ENCODE measurements around the gene GNAI2. TPM values are rescaled to one million over a fixed set of nuclear protein-coding genes. Genes with fewer than 3 reads are reported as not detected.

The GNAI2 gene
- total and polyA plus RNA-seq, 8 donors: 26.9 to 104 (median 51.9) TPM

GRCh38 chr3:50287262-50287661, 51.3 kb downstream of the GNAI2 start:
- Histone ChIP-seq H3K36me3 (peaks cover 0 to 29% (median 18%) of the 10 kb centered on the region in 3 donors), H3K27ac (no peak overlapping the region), H3K4me3 (no peak overlapping the region), H3K4me1 (peaks cover 0 to 6% (median 0%) of the 10 kb centered on the region in 3 donors), H3K9me3 (no peaks in the 10 kb centered on the region), H3K27me3 (no peaks in the 10 kb centered on the region)
- no peak for ATAC-seq
- no peak for FAIRE-seq
- no peak for DNase-seq
- 75 to 83% methylated on average over 1 of the region's 1 CpG for WGBS, 2 donors
- TF ChIP-seq CTCF (IDR thresholded peaks at IDR 0.05): no peak
- intact Hi-C loops (cut with DNase I): no loop called here

GRCh38 chr3:50288387-50289007, 52.5 kb downstream of the GNAI2 start:
- ATAC-seq (no peak), FAIRE-seq (no peak), DNase-seq (peak in 4 of 6 donors; percentile 25 to 71 (median 42))
- no peaks in the 10 kb centered on the region for H3K9me3 ChIP-seq
- peaks cover 0 to 29% (median 18%) of the 10 kb centered on the region in 3 donors for H3K36me3 ChIP-seq
- no peak overlapping the region for H3K4me3 ChIP-seq
- 91 to 93% methylated on average over 23 of the region's 23 CpGs for WGBS, 2 donors
- peaks cover 9 to 13% (median 9%) of the 10 kb centered on the region in 3 donors for H3K4me1 ChIP-seq
- no peak for TF ChIP-seq CTCF (IDR thresholded peaks at IDR 0.05)
- H3K27ac ChIP-seq: no peak overlapping the region
- no peaks in the 10 kb centered on the region for H3K27me3 ChIP-seq
- intact Hi-C loops (cut with DNase I): no loop called here

- Histone ChIP-seq H3K27me3 (no peaks in the 10 kb centered on the region), H3K36me3 (peaks cover 0 to 29% (median 18%) of the 10 kb centered on the region in 3 donors), H3K9me3 (no peaks in the 10 kb centered on the region), H3K27ac (no peak overlapping the region), H3K4me3 (no peak overlapping the region), H3K4me1 (peaks cover 9 to 13% (median 10%) of the 10 kb centered on the region in 3 donors)
- ATAC-seq: no peak
- intact Hi-C loops (cut with DNase I): no loop called here
- peak in 2 of 6 donors; percentile 36 to 55 for DNase-seq
- TF ChIP-seq CTCF (IDR thresholded peaks at IDR 0.05): no peak
- WGBS, 2 donors: 93 to 96% methylated on average over 6 of the region's 6 CpGs
- no peak for FAIRE-seq
These were observed 53.1 kb downstream of the GNAI2 start for GRCh38 chr3:50289130-50289529.

GRCh38 chr3:50290161-50290641, 54.2 kb downstream of the GNAI2 start:
- Histone ChIP-seq H3K4me1 (peaks cover 9 to 13% (median 10%) of the 10 kb centered on the region in 3 donors), H3K4me3 (no peak overlapping the region), H3K27ac (no peak overlapping the region), H3K27me3 (no peaks in the 10 kb centered on the region), H3K9me3 (no peaks in the 10 kb centered on the region), H3K36me3 (peaks cover 0 to 29% (median 18%) of the 10 kb centered on the region in 3 donors)
- ATAC-seq (no peak), DNase-seq (peak; percentile 42 to 88 (median 59)), FAIRE-seq (no peak)
- no peak for TF ChIP-seq CTCF (IDR thresholded peaks at IDR 0.05)
- intact Hi-C loops (cut with DNase I): no loop called here
- 88 to 93% methylated on average over 16 of the region's 16 CpGs for WGBS, 2 donors

All from pancreas (tissue), 10 donors.